SHP77 treated with DMSO at 0.1 percent for 48 hours (cell line): ENCODE results near the gene CBR1.

Experiments
- DNase-seq: peaks from one replicate; lab custom pipeline; 2025; lab: John Stamatoyannopoulos, UW

The CBR1 gene

DNA sequence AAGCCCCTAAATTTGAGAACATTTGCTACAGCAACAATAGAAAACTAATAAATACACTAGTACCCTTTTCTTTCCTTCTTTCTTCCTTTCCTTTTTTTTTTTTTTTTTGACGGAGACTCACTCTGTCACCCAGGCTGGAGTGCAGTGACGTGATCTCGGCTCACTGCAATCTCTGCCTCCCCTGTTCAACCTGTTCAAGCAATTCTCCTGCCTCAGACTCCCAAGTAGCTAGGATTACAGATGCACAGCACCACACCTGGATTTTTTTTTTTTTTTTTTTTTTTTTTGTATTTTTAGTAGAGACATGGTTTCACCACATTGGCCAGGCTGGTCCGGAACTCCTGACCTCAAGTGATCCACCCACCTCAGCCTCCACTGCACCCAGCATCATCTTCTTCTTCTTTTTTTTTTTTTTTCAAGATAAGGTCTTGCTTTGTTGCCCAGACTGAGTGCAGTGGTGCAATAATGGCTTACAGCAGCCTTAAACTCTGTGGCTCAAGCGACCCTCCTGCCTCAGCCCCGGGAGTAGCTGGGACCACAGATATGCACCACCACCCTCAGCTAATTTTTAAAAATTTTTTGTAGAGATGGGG, 45.4 kb downstream of the CBR1 start:
- no peak for DNase-seq

DNA sequence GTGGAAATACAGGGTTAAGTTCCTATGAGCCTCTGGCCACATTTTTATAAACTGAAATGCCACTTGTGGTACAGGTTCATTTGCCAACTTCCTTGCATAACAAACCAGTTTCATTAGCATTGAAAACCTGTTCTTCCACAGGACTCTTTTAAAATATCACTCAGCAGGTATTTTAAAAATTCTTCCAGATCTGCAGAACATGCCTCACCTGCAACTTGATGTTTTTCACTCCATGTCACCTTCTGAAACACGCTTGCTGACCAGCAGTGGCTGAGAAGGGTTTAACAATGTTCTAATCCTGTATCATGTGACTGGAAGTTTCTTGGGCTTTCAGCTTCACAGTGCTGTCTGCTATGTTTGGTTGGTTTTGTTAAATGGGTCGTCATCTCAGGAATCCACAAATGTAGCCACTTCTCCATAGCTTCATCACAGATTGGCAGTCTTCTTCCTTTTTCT, 47.5 kb downstream of the CBR1 start:
- DNase-seq, result no peak

DNA sequence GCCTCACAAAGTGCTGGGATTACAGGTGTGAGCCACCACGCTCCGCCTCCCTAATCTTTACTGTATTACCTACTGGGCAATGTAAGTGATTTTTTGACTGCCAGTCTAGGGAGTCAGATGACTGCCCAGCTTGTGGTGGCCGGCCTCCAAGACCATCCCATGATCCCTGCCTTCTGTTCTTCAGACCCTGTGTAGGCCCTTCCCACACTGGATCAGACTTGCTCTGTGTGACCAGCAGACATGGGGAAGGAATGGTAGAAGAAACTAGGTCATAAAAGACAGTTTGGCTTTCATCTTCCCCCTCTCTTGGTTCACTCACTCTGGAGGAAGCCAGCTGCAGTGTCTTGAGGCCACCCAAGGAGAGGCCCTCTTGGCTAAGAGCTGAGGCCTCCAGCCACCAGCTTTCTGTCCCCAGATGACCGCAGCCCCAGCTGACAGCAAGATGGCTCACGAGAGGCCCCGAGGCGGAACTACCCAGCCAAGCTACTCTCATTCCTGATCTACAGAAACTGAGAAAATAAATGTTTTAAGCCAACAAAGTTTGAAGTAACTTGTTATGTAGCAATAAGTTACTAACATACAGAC, 50.6 kb downstream of the CBR1 start:
- DNase-seq, result no peak
